Hippocampal formation (tissue), 2 donors: ENCODE measurements around the gene SH3RF3.
"Not testable (repeated sequence)": the region's sequence is repeated elsewhere in the genome, so short reads cannot be mapped to it uniquely, and the experiment has no call there.

Experiments
- DNase-seq, 2 donors: peaks; one replicate each; lab custom pipeline; 2025; lab: John Stamatoyannopoulos, UW

Gene SH3RF3

GRCh38 chr2:109523536-109524361 lies 394.7 kb downstream of the SH3RF3 start:
- DNase-seq = no peak

- DNase-seq = peak in 1 of 2 donors; percentile 2
These were observed 396.8 kb downstream of the SH3RF3 start for GRCh38 chr2:109525836-109526235.

- DNase-seq = no peak
These were observed 397.5 kb downstream of the SH3RF3 start for GRCh38 chr2:109526442-109526970.

- no peak for DNase-seq
These were observed 398.1 kb downstream of the SH3RF3 start for GRCh38 chr2:109527079-109527478.

- no peak for DNase-seq
These were observed 399.1 kb downstream of the SH3RF3 start for GRCh38 chr2:109527846-109528705.

GRCh38 chr2:109528811-109529501 lies 400.0 kb downstream of the SH3RF3 start:
- no peak for DNase-seq

GRCh38 chr2:109529532-109530449 lies 400.8 kb downstream of the SH3RF3 start:
- DNase-seq = no peak

- DNase-seq = no peak
These were observed 401.7 kb downstream of the SH3RF3 start for GRCh38 chr2:109530712-109531111.

- no peak for DNase-seq
These were observed 402.2 kb downstream of the SH3RF3 start for GRCh38 chr2:109531221-109531620.

- no peak for DNase-seq
These were observed 403.1 kb downstream of the SH3RF3 start for GRCh38 chr2:109531896-109532727.

GRCh38 chr2:109532728-109533076 lies 403.7 kb downstream of the SH3RF3 start:
- no peak for DNase-seq

GRCh38 chr2:109533823-109534222 lies 404.8 kb downstream of the SH3RF3 start:
- DNase-seq = no peak

GRCh38 chr2:109535217-109535946 lies 406.4 kb downstream of the SH3RF3 start:
- DNase-seq = no peak

- DNase-seq = not testable (repeated sequence)
These were observed 407.6 kb downstream of the SH3RF3 start for GRCh38 chr2:109536556-109536955.

- DNase-seq = no peak
These were observed 408.7 kb downstream of the SH3RF3 start for GRCh38 chr2:109537565-109538222.

GRCh38 chr2:109538546-109538945 lies 409.5 kb downstream of the SH3RF3 start:
- DNase-seq = no peak

GRCh38 chr2:109542384-109542783 lies 413.4 kb downstream of the SH3RF3 start:
- DNase-seq = no peak

- peak; percentile 61 to 72 for DNase-seq
These were observed 417.1 kb downstream of the SH3RF3 start for GRCh38 chr2:109545828-109546713.
